Neural cell (in vitro differentiated cells): Measurements from ENCODE around the gene P3H1.

Source experiments
- EP300 ChIP-seq: fragments of 450-650 bp; conservative IDR thresholded peaks from 2 replicates; pipeline ENCODE4 v1.6.1; 2014; ENCODE audit warnings: antibody characterized with exemption, mild to moderate bottlenecking, moderate library complexity; ENCODE audit not compliant: poor library complexity, severe bottlenecking
- EZH2 ChIP-seq: fragments of 200-600, 300-800 bp; shearing (Covaris generic), sonication (generic); IDR thresholded peaks from 2 replicates; pipeline ENCODE4 v1.6.1; 2014; ENCODE audit warnings: antibody characterized with exemption, low read length, borderline replicate concordance, mild to moderate bottlenecking; ENCODE audit not compliant: insufficient read depth, poor library complexity, severe bottlenecking
- MXI1 ChIP-seq: fragments of 450-650 bp; conservative IDR thresholded peaks from 2 replicates; pipeline ENCODE4 v1.6.1; 2014; ENCODE audit warnings: antibody characterized with exemption, mild to moderate bottlenecking; ENCODE audit not compliant: poor library complexity, severe bottlenecking
- POLR2AphosphoS5 ChIP-seq: IDR thresholded peaks from 2 replicates; pipeline ENCODE4 v1.6.1; 2012
- SMC3 ChIP-seq: fragments of 450-650 bp; conservative IDR thresholded peaks from 2 replicates; pipeline ENCODE4 v1.6.1; 2014; ENCODE audit warnings: antibody characterized with exemption, mild to moderate bottlenecking, moderate library complexity; ENCODE audit not compliant: poor library complexity
- TAF1 ChIP-seq: IDR thresholded peaks from 2 replicates; pipeline ENCODE4 v1.6.1; 2012; ENCODE audit warnings: low read depth
- TF ChIP-seq, protein P1 (sequence below): fragments of 450-650 bp; IDR thresholded peaks from 2 replicates; pipeline ENCODE4 v1.5.1; 2014; ENCODE audit warnings: antibody characterized with exemption, mild to moderate bottlenecking, moderate library complexity; ENCODE audit not compliant: poor library complexity, severe bottlenecking

DNA sequence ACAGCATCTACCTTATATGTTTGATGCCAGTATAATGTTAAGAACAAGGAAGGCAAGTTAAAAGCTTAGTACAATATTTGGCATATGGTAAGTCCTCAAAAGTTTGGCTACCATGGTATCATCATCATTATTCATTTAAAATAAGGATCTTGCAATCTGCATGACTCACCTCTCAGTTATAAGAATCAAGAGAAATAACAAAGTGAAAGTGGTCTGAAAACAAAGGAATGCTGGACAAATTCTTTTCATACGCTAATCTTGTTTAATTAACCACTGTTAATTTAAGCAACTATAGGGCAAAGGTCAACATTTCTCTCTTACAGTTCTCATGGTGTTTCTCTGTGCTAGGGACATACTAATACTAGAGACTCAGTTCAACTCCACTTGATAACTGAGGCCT is 13.8 kb downstream of the P3H1 start:
- TF ChIP-seq, protein P1, sequence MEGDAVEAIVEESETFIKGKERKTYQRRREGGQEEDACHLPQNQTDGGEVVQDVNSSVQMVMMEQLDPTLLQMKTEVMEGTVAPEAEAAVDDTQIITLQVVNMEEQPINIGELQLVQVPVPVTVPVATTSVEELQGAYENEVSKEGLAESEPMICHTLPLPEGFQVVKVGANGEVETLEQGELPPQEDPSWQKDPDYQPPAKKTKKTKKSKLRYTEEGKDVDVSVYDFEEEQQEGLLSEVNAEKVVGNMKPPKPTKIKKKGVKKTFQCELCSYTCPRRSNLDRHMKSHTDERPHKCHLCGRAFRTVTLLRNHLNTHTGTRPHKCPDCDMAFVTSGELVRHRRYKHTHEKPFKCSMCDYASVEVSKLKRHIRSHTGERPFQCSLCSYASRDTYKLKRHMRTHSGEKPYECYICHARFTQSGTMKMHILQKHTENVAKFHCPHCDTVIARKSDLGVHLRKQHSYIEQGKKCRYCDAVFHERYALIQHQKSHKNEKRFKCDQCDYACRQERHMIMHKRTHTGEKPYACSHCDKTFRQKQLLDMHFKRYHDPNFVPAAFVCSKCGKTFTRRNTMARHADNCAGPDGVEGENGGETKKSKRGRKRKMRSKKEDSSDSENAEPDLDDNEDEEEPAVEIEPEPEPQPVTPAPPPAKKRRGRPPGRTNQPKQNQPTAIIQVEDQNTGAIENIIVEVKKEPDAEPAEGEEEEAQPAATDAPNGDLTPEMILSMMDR: no peak
- no peak for TF ChIP-seq EZH2
- TF ChIP-seq POLR2AphosphoS5: no peak
- no peak for TF ChIP-seq TAF1
- no peak for TF ChIP-seq MXI1
- no peak for TF ChIP-seq SMC3
- TF ChIP-seq EP300: no peak
